Psoas muscle (tissue), 8 donors: ENCODE data around the gene ABCB4. TPM values are rescaled to one million over a fixed set of nuclear protein-coding genes. Genes with fewer than 3 reads are reported as not detected.
"Not testable (repeated sequence)": the region's sequence is repeated elsewhere in the genome, so short reads cannot be mapped to it uniquely, and the experiment has no call there.

Source experiments
- ATAC-seq, 4 donors: fragments of 200-7000 bp; cut with Tn5 transposase; one replicate each; pipeline ENCODE4 v1.9.1; 2020; ENCODE audit warnings: moderate library complexity in 3 of 4, mild to moderate bottlenecking in 2 of 4
- DNase-seq, 2 donors: peaks; one replicate each; pipeline ENCODE4 v3.0.0-alpha.2; 2020
- H3K27ac ChIP-seq: fragments of 200-600 bp; one replicate; pipeline ENCODE4 v1.8.0; 2022
- H3K27me3 ChIP-seq, 3 donors: fragments of 200-600 bp in 1 of 3; one replicate each; pipeline versions ENCODE4 v1.6.1 to v1.8.0; 2013 to 2022; ENCODE audit warnings: low read length in 2 of 3, mild to moderate bottlenecking in 2 of 3, moderate library complexity in 1 of 3; ENCODE audit not compliant: insufficient read depth in 3 of 3
- H3K36me3 ChIP-seq, 2 donors: fragments of 200-600 bp in 1 of 2; one replicate each; pipeline versions ENCODE4 v1.6.1 to v1.8.0; 2013 to 2022; ENCODE audit warnings: low read depth in 1 of 2, mild to moderate bottlenecking in 1 of 2, moderate library complexity in 1 of 2; ENCODE audit not compliant: insufficient read depth in 1 of 2
- H3K4me1 ChIP-seq: fragments of 200-600 bp; one replicate; pipeline ENCODE4 v1.8.0; 2022
- H3K4me3 ChIP-seq: fragments of 200-600 bp; one replicate; pipeline ENCODE4 v1.8.0; 2022; ENCODE audit warnings: mild to moderate bottlenecking
- H3K9me3 ChIP-seq: fragments of 200-600 bp; one replicate; pipeline ENCODE4 v1.8.0; 2022
- CTCF ChIP-seq: fragments of 200-600 bp; IDR thresholded peaks from one replicate; pipeline ENCODE4 v1.8.0; 2022; ENCODE audit warnings: antibody characterized with exemption
- WGBS, 3 donors: extraction: QIAGEN DNeasy Blood & Tissue Kit; methylation state at CpG; one replicate each; pipeline versions ENCODE4 v1.1.6 to v1.1.7; 2013; 5-methylcytosine and 5-hydroxymethylcytosine counted together
- intact Hi-C, 2 donors: fragments of 100-400 bp; cut with DNase I; formaldehyde crosslinking; loops; one replicate each; pipeline versions ENCODE4 v1.11.0 to v1.14.2; 2022
- polyA plus RNA-seq, 3 donors: library from polyadenylated mRNA; stranded (reverse); fragments of 200-250 nt; gene quantifications; one replicate each; pipeline ENCODE4 v1.2.3, GENCODE V29; 2013
- total RNA-seq, 4 donors: library from RNA; stranded (reverse); fragmentation: NEBNext Ultra II Directional in 2 of 4; extraction: Animal tissue kit (Norgen Biotek cat#: 25700) in 2 of 4; gene quantifications; one replicate each; pipeline versions ENCODE4 v1.2.1 to v1.2.4, GENCODE V29; 2021 to 2023
- donor health status: healthy with polysubstance abuse.
- donor health status: DM: no; HTN: no; CAD: no; lungs with moderate emphysema.
- donor health status: Bipolar disorder and iron deficiency.
- donor health status: healthy.
- donor health status: DM: yes; HTN: yes; CAD: no.
- donor health status: DM: no; HTN: no; CAD: no.
- donor health status: DM: no; HTN: no; CAD: no.
- donor health status: DM: yes; HTN: yes; CAD: no.

Gene ABCB4
- total and polyA plus RNA-seq, 7 donors: 1.1 to 4.0 (median 2.0) TPM

- Histone ChIP-seq H3K36me3 (no peaks in the 10 kb centered on the region), H3K4me1 (peaks cover 16% of the 10 kb centered on the region), H3K27me3 (peaks cover 0 to 2% (median 0%) of the 10 kb centered on the region in 3 donors), H3K9me3 (no peaks in the 10 kb centered on the region), H3K27ac (peak overlapping the region; percentile 86), H3K4me3 (peak overlapping the region; percentile 73)
- DNase-seq: no peak
- peak; percentile 85 to 93 (median 88) for ATAC-seq
- intact Hi-C loops: no loop called here
- 8 to 13% (median 8%) methylated on average over 14 of the region's 14 CpGs for WGBS, 3 donors
- no peak for TF ChIP-seq CTCF
These were observed 734 bp downstream of the ABCB4 start for GRCh38 chr7:87474533-87475358.

GRCh38 chr7:87473986-87474385 is 1.5 kb downstream of the ABCB4 start:
- TF ChIP-seq CTCF: no peak
- H3K9me3 ChIP-seq: no peaks in the 10 kb centered on the region
- intact Hi-C loops: no loop called here
- WGBS, 3 donors: 17 to 27% (median 19%) methylated on average over 2 of the region's 2 CpGs
- peak; percentile 75 to 90 (median 86) for ATAC-seq
- H3K36me3 ChIP-seq: no peaks in the 10 kb centered on the region
- peak overlapping the region; percentile 86 for H3K27ac ChIP-seq
- H3K27me3 ChIP-seq: peaks cover 0 to 2% (median 0%) of the 10 kb centered on the region in 3 donors
- H3K4me3 ChIP-seq: peak overlapping the region; percentile 73
- peaks cover 16% of the 10 kb centered on the region for H3K4me1 ChIP-seq
- no peak for DNase-seq

GRCh38 chr7:87473192-87473591 is 2.3 kb downstream of the ABCB4 start:
- ATAC-seq (peak in 1 of 4 donors; percentile 22), DNase-seq (no peak)
- Histone ChIP-seq H3K27ac (peak overlapping the region; percentile 86), H3K27me3 (peaks cover 0 to 2% (median 0%) of the 10 kb centered on the region in 3 donors), H3K9me3 (no peaks in the 10 kb centered on the region), H3K4me1 (peaks cover 16% of the 10 kb centered on the region), H3K36me3 (no peaks in the 10 kb centered on the region), H3K4me3 (no peak overlapping the region)
- WGBS, 3 donors: 50 to 65% (median 62%) methylated on average over 2 of the region's 2 CpGs
- TF ChIP-seq CTCF: no peak
- intact Hi-C loops: no loop called here

- no peak overlapping the region for H3K4me3 ChIP-seq
- no peak for TF ChIP-seq CTCF
- ATAC-seq: no peak
- no peak for DNase-seq
- peaks cover 16% of the 10 kb centered on the region for H3K4me1 ChIP-seq
- H3K27me3 ChIP-seq: no peaks in the 10 kb centered on the region
- no peaks in the 10 kb centered on the region for H3K36me3 ChIP-seq
- H3K9me3 ChIP-seq: no peaks in the 10 kb centered on the region
- WGBS, 3 donors: 80 to 84% (median 80%) methylated on average over 2 of the region's 2 CpGs
- no peak overlapping the region for H3K27ac ChIP-seq
- intact Hi-C loops: no loop called here
These were observed 4.0 kb downstream of the ABCB4 start for GRCh38 chr7:87471473-87471872.

- H3K27ac ChIP-seq, DNase-seq, H3K4me3 ChIP-seq, ATAC-seq, intact Hi-C loops, H3K36me3 ChIP-seq, H3K27me3 ChIP-seq, H3K9me3 ChIP-seq: not testable (repeated sequence)
- peaks cover 23% of the 10 kb centered on the region for H3K4me1 ChIP-seq
These were observed 6.3 kb downstream of the ABCB4 start for GRCh38 chr7:87469204-87469603.

GRCh38 chr7:87465534-87465880 is 10.0 kb downstream of the ABCB4 start:
- H3K27ac ChIP-seq, DNase-seq, intact Hi-C loops, ATAC-seq, H3K27me3 ChIP-seq, H3K36me3 ChIP-seq, H3K4me3 ChIP-seq, H3K9me3 ChIP-seq: not testable (repeated sequence)
- H3K4me1 ChIP-seq: peaks cover 11% of the 10 kb centered on the region
- whole genome bisulfite sequencing, 3 donors: 88 to 92% (median 91%) methylated on average over 7 of the region's 7 CpGs

GRCh38 chr7:87464830-87465533 is 10.5 kb downstream of the ABCB4 start:
- intact Hi-C loops, H3K36me3 ChIP-seq, H3K27me3 ChIP-seq, H3K9me3 ChIP-seq, DNase-seq: not testable (repeated sequence)
- peak overlapping the region; percentile 30 for H3K27ac ChIP-seq
- 51 to 71% (median 54%) methylated on average over 16 of the region's 16 CpGs for WGBS, 3 donors
- H3K4me3 ChIP-seq: peak overlapping the region; percentile 25
- H3K4me1 ChIP-seq: peaks cover 11% of the 10 kb centered on the region
- ATAC-seq: peak in 1 of 4 donors; percentile 55
